ENCODE measurements around the gene LPAR6. TPM values are rescaled to one million over a fixed set of nuclear protein-coding genes. Genes with fewer than 3 reads are reported as not detected.
A peak's percentile ranks its signal among the peaks of the same experiment; 100 is the strongest.

LPAR6 gene
- total and polyA plus RNA-seq, 2 of the 13 experiments (the other 11 are each of a cell fraction or from before 2014, with no cell fraction given) = 24.4 to 149 TPM

DNA sequence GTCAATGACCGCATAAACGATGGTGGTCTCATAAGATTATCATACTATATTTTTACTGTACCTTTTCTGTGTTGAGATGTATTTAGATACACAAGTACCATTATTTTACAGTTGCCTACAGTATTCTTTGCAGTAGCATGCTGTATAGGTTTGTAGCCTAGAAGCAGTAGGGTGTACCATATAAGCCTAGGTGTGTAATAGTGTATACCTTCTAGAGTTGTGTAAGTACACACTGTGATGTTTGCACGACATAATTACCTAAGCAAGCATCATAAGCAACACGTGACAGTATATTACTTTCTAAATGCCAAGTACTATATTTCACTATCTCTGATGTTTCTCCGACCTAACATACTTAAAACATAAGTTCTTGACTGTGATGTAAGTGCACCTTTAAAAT is 2.7 kb downstream of the LPAR6 start:
- peak overlapping the region; percentile 32 for H3K27ac ChIP-seq (ENCODE audit: extremely low read length, insufficient read depth, low read length)
- H3K9ac ChIP-seq (ENCODE audit: insufficient read depth, low read depth, low read length) = peak overlapping the region; percentile 89
- peak; percentile 31; the same call in 2 of the 3 replicates for ATAC-seq
- TF ChIP-seq PRMT3 (CRISPR knock-in tag; IDR thresholded peaks at IDR 0.05; ENCODE audit: borderline replicate concordance, low read depth) (no peak), HNRNPL (IDR thresholded peaks at IDR 0.05; ENCODE audit: low read depth, low read length) (0 out of 2 replicates have a peak, but pooled peaks have one; percentile 23), GATAD2A (CRISPR knock-in tag; IDR thresholded peaks at IDR 0.05) (0 out of 2 replicates have a peak, but pooled peaks have one; percentile 10), MZF1 (CRISPR knock-in tag; IDR thresholded peaks at IDR 0.05; ENCODE audit: borderline replicate concordance) (no peak), CEBPB (IDR thresholded peaks at IDR 0.05; ENCODE audit: borderline replicate concordance, low read depth, low read length) (peak; percentile 6; the same call in 1 of the 2 replicates), TBX3 (IDR thresholded peaks at IDR 0.05; ENCODE audit: borderline replicate concordance) (no peak), U2AF2 (IDR thresholded peaks at IDR 0.05; ENCODE audit: low read depth, low read length) (no peak), CREM (IDR thresholded peaks at IDR 0.05) (0 out of 2 replicates have a peak, but pooled peaks have one; percentile 22), CREM (CRISPR knock-in tag; IDR thresholded peaks at IDR 0.05) (no peak)
- TF ChIP-seq, protein P1, sequence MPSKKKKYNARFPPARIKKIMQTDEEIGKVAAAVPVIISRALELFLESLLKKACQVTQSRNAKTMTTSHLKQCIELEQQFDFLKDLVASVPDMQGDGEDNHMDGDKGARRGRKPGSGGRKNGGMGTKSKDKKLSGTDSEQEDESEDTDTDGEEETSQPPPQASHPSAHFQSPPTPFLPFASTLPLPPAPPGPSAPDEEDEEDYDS (CRISPR knock-in tag; IDR thresholded peaks at IDR 0.05) = peak; percentile 10; the same call in 1 of the 2 replicates
- TF ChIP-seq, protein P2, sequence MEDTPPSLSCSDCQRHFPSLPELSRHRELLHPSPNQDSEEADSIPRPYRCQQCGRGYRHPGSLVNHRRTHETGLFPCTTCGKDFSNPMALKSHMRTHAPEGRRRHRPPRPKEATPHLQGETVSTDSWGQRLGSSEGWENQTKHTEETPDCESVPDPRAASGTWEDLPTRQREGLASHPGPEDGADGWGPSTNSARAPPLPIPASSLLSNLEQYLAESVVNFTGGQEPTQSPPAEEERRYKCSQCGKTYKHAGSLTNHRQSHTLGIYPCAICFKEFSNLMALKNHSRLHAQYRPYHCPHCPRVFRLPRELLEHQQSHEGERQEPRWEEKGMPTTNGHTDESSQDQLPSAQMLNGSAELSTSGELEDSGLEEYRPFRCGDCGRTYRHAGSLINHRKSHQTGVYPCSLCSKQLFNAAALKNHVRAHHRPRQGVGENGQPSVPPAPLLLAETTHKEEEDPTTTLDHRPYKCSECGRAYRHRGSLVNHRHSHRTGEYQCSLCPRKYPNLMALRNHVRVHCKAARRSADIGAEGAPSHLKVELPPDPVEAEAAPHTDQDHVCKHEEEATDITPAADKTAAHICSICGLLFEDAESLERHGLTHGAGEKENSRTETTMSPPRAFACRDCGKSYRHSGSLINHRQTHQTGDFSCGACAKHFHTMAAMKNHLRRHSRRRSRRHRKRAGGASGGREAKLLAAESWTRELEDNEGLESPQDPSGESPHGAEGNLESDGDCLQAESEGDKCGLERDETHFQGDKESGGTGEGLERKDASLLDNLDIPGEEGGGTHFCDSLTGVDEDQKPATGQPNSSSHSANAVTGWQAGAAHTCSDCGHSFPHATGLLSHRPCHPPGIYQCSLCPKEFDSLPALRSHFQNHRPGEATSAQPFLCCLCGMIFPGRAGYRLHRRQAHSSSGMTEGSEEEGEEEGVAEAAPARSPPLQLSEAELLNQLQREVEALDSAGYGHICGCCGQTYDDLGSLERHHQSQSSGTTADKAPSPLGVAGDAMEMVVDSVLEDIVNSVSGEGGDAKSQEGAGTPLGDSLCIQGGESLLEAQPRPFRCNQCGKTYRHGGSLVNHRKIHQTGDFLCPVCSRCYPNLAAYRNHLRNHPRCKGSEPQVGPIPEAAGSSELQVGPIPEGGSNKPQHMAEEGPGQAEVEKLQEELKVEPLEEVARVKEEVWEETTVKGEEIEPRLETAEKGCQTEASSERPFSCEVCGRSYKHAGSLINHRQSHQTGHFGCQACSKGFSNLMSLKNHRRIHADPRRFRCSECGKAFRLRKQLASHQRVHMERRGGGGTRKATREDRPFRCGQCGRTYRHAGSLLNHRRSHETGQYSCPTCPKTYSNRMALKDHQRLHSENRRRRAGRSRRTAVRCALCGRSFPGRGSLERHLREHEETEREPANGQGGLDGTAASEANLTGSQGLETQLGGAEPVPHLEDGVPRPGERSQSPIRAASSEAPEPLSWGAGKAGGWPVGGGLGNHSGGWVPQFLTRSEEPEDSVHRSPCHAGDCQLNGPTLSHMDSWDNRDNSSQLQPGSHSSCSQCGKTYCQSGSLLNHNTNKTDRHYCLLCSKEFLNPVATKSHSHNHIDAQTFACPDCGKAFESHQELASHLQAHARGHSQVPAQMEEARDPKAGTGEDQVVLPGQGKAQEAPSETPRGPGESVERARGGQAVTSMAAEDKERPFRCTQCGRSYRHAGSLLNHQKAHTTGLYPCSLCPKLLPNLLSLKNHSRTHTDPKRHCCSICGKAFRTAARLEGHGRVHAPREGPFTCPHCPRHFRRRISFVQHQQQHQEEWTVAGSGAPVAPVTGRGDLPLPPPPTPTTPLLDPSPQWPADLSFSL (CRISPR knock-in tag; IDR thresholded peaks at IDR 0.05) = peak; percentile 79
- TF ChIP-seq, protein P3, sequence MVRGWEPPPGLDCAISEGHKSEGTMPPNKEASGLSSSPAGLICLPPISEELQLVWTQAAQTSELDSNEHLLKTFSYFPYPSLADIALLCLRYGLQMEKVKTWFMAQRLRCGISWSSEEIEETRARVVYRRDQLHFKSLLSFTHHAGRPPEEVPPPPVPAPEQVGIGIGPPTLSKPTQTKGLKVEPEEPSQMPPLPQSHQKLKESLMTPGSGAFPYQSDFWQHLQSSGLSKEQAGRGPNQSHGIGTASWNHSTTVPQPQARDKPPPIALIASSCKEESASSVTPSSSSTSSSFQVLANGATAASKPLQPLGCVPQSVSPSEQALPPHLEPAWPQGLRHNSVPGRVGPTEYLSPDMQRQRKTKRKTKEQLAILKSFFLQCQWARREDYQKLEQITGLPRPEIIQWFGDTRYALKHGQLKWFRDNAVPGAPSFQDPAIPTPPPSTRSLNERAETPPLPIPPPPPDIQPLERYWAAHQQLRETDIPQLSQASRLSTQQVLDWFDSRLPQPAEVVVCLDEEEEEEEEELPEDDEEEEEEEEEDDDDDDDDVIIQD (CRISPR knock-in tag; IDR thresholded peaks at IDR 0.05; ENCODE audit: low read depth) = no peak
- TF ChIP-seq, protein P4, sequence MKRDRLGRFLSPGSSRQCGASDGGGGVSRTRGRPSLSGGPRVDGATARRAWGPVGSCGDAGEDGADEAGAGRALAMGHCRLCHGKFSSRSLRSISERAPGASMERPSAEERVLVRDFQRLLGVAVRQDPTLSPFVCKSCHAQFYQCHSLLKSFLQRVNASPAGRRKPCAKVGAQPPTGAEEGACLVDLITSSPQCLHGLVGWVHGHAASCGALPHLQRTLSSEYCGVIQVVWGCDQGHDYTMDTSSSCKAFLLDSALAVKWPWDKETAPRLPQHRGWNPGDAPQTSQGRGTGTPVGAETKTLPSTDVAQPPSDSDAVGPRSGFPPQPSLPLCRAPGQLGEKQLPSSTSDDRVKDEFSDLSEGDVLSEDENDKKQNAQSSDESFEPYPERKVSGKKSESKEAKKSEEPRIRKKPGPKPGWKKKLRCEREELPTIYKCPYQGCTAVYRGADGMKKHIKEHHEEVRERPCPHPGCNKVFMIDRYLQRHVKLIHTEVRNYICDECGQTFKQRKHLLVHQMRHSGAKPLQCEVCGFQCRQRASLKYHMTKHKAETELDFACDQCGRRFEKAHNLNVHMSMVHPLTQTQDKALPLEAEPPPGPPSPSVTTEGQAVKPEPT (CRISPR knock-in tag; IDR thresholded peaks at IDR 0.05; ENCODE audit: low read depth) = no peak

More for the DNA sequence above, 2.7 kb downstream of the LPAR6 start:
- in situ Hi-C loops (cut with HindIII; ENCODE audit: extremely low pct_ligation_motif_present, low pct_unique_long_range_greater_than_20kb) = no loop called here
- intact Hi-C loops (cut with micrococcal nuclease; ENCODE audit: unreplicated experiment) = loop anchor here (5.0 kb wide), 1 partner anchor 108 kb away; the partner anchor contains the start of gene RB1
- POLR2A ChIA-PET = no interaction called here
- FAIRE-seq = no peak
- no peak overlapping the region for H2AFZ ChIP-seq (ENCODE audit: low read length)
- peaks cover 14% of the 10 kb centered on the region for H4K20me1 ChIP-seq (ENCODE audit: insufficient read depth, low read length)
- no TSS peak for BruUV-seq (replicated peaks)
- no peak for DNase-seq (ENCODE audit: low spot score)
- no peaks in the 10 kb centered on the region for H3K9me3 ChIP-seq (ENCODE audit: low read length)
- H3K36me3 ChIP-seq (replicated peaks in 1 of 2; ENCODE audit: control insufficient read depth in 1 of 2, insufficient read depth in 2 of 2, low read length in 2 of 2) = no peaks in the 10 kb centered on the region
- peaks cover 27% of the 10 kb centered on the region for H3K4me1 ChIP-seq (ENCODE audit: insufficient read depth, low read length)
- H3K79me2 ChIP-seq (ENCODE audit: insufficient read depth, low read length) = peaks cover 65% of the 10 kb centered on the region
- H3K4me3 ChIP-seq (replicated peaks in 1 of 3; ENCODE audit: insufficient read depth in 1 of 3, low read depth in 2 of 3, low read length in 3 of 3) = peak overlapping the region; percentile 72 to 88 (median 87)
- H3K4me2 ChIP-seq (ENCODE audit: low read depth, low read length) = peak overlapping the region; percentile 77
- WGBS (ENCODE audit: low lambda C conversion rate) = 20% methylated on average over 5 of the region's 5 CpGs
- no peaks in the 10 kb centered on the region; a peak in 1 of 5 replicates for H3K27me3 ChIP-seq (ENCODE audit: control insufficient read depth in 1 of 2, insufficient read depth in 2 of 2, low read length in 2 of 2)
- CTCF ChIA-PET (ENCODE audit: low intra/inter-chr PET ratio, low total read pairs) = no interaction called here

Data from HepG2 (cell line).